GM21390 (cell line): ENCODE data around the gene TNIP1.

Experiments
- ATAC-seq: cut with Tn5 transposase; IDR thresholded peaks from one replicate; pipeline ENCODE4 v1.9.1; 2021; ENCODE audit not compliant: unreplicated experiment

Gene TNIP1

GRCh38 chr5:151084363-151084762 is 3.5 kb upstream of the TNIP1 start:
- no peak for ATAC-seq

- no peak for ATAC-seq
Measured at GRCh38 chr5:151083081-151083676, 2.3 kb upstream of the TNIP1 start.

GRCh38 chr5:151082282-151082902 is 1.6 kb upstream of the TNIP1 start:
- ATAC-seq: no peak

GRCh38 chr5:151081431-151082281 is 822 bp upstream of the TNIP1 start:
- no peak for ATAC-seq

- ATAC-seq: no peak
Measured at GRCh38 chr5:151079838-151080612, 809 bp downstream of the TNIP1 start.

GRCh38 chr5:151078490-151079262 is 2.2 kb downstream of the TNIP1 start:
- peak; percentile 54 for ATAC-seq

GRCh38 chr5:151077967-151078366 is 2.9 kb downstream of the TNIP1 start:
- ATAC-seq: no peak

GRCh38 chr5:151077419-151077818 is 3.4 kb downstream of the TNIP1 start:
- no peak for ATAC-seq

GRCh38 chr5:151076616-151077015 is 4.2 kb downstream of the TNIP1 start:
- ATAC-seq: no peak

GRCh38 chr5:151075698-151076331 is 5.0 kb downstream of the TNIP1 start:
- ATAC-seq: no peak

GRCh38 chr5:151074557-151074956 is 6.3 kb downstream of the TNIP1 start:
- ATAC-seq: no peak

GRCh38 chr5:151073280-151073679 is 7.6 kb downstream of the TNIP1 start:
- ATAC-seq: no peak

GRCh38 chr5:151072630-151073025 is 8.2 kb downstream of the TNIP1 start:
- ATAC-seq: no peak

- ATAC-seq: no peak
Measured at GRCh38 chr5:151071848-151072629, 8.8 kb downstream of the TNIP1 start.

- ATAC-seq: no peak
Measured at GRCh38 chr5:151071021-151071420, 9.8 kb downstream of the TNIP1 start.

GRCh38 chr5:151070449-151070848 is 10.4 kb downstream of the TNIP1 start:
- ATAC-seq: no peak

- ATAC-seq: peak; percentile 58
Measured at GRCh38 chr5:151068433-151069197, 12.2 kb downstream of the TNIP1 start.

GRCh38 chr5:151067632-151068432 is 13.0 kb downstream of the TNIP1 start:
- ATAC-seq: no peak
